Activated CD4-positive, CD25-positive, alpha-beta regulatory T cell treated with anti-CD3 and anti-CD28 coated beads, Interleukin-2, amount 50 U/mL, for 16 hours (primary cell): Measurements from ENCODE around the gene KCNQ4.

Experiments
- DNase-seq: peaks from one replicate; pipeline ENCODE4 v3.0.0-alpha.2; 2020; ENCODE audit warnings: low read depth, low spot score

The KCNQ4 gene

GRCh38 chr1:40755067-40755466, 28.5 kb upstream of the KCNQ4 start:
- DNase-seq, result no peak

DNA sequence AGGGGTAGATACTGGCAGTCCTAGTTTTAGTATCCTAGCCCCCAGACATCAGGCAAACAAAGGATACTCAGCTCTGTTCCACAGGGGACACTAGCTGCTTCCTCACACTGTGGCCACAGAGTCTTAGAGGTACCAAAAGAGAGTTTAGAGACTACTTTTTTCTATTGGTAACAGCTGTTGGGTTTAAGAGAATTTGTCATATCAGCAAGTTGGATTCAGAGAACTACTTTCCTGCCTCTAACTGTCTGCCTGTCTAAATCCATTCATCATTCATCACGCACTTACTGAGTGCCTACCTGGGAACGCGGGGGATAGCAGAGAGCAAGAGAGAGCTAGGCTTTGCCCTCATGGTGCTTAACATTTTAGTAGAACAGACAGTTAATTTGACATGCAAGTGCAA, 27.1 kb upstream of the KCNQ4 start:
- no peak for DNase-seq

- no peak for DNase-seq
Observed at GRCh38 chr1:40757084-40757483, 26.5 kb upstream of the KCNQ4 start.

GRCh38 chr1:40758004-40758403, 25.6 kb upstream of the KCNQ4 start:
- DNase-seq, result no peak

DNA sequence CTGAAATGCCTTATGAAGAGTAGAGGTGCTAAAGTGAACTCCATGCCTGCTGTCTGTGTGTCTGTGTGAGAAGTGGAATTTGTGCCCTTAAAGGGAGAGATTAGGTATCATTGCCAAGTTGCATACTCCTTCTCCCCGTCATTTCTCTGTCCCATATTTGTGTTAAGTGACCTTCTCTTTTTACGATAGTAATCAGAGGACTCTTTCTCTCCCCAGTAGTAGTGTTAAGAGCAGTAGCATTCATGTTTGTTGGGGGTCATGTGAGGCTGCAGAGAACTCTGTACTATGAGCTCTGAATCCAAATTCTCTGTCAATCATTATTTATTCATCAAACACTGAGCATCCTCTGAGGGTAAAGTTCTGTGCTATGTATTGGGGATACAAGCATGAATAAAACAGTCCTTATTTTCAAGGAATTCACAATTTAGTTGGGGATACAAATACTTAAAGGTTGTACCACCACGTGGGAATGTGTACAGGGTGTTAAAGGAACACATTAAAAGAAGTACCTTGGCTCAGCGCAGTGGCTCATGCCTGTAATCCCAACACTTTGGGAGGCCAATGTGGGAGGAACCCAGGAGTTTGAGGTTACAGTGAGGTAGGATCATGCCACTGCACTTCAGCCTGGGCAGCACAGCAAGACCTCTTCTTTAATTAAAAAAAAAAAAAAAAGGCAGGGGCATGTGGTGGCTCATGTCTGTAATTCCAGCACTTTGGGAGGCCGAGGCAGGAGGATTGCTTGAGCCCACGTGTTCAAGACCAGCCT, 24.8 kb upstream of the KCNQ4 start:
- no peak for DNase-seq

- DNase-seq, result no peak
Observed at GRCh38 chr1:40760984-40761383, 22.6 kb upstream of the KCNQ4 start.

DNA sequence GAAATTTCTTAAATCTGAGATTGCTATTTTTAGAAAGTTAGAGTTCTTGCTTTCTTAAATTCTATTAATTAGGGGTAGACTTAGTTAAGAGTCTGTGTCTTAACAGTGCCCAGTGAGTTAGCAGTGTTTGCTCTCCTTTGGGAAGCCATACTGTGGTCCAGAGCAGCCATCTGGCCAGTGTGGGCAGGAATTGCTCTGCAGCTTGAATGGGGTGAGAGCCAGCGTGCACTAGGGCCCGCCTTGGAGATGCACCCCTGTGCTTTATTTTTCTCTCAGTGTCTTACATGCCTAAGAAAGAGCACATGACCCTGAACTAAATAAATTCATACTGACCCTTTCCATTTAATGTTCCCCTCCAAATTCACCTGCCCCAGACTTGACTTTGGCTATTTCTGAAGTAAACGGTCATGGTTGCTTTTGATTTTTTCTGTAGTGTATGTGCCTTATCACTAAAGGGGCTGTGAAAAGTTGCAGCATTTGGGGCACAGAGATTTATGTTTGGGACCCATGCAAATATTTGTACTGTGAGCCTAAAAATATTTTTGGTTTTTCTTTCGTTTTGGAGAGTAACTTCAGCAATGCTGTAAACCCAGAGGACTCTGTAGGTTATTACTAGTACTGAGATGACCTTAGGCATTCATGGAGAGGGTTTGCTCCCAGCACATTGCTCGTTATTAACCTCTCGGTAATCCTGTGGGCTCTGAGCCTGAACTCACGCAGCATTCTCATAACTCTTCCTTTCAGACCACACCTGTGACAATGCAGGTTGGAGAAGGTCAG, 21.3 kb upstream of the KCNQ4 start:
- DNase-seq, result no peak

GRCh38 chr1:40763742-40764532, 19.6 kb upstream of the KCNQ4 start:
- DNase-seq, result no peak

DNA sequence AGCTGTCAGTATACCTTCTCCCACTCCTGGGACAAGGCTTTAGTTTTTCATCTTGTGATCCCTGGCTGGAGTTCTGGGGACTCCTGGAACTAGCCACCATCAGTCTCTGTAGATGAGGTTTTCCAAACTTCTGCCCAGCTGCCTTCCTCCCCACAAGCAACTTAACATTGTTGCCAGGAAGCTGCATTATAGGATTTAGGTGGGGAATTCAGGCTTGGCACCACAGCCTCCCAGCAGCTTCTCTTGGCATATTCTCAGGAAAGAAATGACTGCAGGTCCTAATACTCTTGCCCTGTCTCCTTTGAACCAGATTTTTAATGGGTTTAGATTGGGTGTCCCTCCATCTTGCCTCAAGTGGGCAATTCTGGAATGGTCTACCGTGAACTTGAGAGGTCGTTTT, 18.6 kb upstream of the KCNQ4 start:
- DNase-seq, result no peak

GRCh38 chr1:40766017-40766416, 17.6 kb upstream of the KCNQ4 start:
- no peak for DNase-seq

DNA sequence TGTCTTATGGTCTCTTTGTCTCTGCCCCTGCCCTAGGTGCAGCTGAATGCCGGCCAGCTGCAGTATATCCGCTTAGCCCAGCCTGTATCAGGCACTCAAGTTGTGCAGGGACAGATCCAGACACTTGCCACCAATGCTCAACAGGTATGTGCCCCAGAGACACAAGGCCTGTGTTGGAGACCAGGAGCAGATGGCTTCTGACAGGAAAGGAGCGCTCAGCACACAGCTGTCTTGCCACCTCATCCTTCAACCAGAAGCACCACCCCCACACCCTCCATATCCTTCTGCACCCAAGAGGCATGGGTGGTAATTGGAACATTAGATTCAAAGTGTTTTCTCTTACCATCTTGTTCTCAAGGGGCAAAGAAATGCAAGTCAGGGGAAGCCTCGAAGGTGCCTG, 17.0 kb upstream of the KCNQ4 start:
- DNase-seq, result no peak

DNA sequence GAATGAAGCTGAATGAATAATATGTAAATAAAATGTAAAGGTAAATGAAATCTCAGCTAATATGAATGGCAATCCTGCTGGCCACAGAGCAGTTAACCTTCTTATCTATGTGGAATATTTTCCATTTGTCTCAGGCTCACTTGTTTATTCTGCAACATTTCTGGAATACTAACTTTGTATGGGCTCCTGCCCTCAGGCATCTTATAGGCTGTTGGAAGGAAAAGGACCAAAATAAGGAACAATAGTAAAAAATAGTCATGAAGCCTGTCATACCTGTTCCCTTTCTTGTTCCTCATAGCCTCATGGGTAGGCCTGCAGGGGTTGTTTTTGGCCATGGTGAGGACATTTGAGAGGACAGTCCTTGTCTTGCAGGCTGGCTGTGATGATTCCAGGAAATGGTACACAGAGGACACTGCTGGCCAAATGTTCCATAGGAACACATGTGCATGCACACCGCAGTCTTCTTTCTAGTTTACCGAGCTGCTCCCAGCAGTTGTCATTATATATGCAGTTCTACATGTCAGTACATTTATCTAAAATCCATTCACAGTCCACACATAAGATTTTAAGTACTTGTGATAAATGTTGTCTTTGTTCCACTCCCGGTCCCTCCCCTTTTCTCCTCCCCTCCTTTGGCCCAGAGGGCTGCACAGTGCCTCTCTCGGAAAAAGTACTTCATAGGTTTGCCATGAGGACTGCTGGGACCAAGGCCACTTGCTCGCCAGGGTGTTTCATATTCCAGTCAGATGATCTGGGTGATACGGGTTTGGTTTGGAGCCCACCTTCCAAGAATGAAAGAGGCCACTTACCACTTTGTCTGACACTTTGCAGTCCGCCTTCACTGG, 15.2 kb upstream of the KCNQ4 start:
- DNase-seq, result no peak

- no peak for DNase-seq
Observed at GRCh38 chr1:40769815-40770214, 13.8 kb upstream of the KCNQ4 start.

DNA sequence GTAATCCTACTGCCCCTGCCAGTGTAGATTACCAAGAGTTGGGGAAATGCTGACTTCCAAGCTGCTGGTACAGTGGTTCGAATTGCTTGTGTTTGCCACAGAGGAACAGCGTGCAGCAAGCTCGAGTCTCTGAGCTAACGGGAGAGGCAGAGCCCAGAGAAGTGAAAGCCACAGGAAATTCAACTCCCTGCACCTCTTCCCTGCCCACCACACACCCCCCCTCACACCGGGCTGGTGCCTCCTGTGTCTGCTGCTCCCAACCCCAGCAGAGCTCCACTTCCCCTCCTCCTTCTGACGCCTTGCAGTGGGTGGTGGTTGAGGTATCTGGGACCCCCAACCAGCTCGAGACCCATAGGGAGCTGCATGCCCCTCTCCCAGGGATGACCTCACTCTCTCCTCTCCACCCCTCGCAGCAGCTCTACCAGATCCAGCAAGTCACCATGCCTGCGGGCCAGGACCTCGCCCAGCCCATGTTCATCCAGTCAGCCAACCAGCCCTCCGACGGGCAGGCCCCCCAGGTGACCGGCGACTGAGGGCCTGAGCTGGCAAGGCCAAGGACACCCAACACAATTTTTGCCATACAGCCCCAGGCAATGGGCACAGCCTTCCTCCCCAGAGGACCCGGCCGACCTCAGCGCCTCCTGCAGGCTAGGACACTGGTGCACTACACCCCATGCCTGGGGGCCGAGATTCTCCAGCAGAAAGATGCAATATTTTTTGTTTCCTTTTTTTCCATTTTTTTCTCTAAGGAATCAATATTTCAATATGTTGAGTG, 13.1 kb upstream of the KCNQ4 start:
- no peak for DNase-seq

- no peak for DNase-seq
Observed at GRCh38 chr1:40772146-40772955, 11.2 kb upstream of the KCNQ4 start.

- DNase-seq, result no peak
Observed at GRCh38 chr1:40773748-40774265, 9.8 kb upstream of the KCNQ4 start.

DNA sequence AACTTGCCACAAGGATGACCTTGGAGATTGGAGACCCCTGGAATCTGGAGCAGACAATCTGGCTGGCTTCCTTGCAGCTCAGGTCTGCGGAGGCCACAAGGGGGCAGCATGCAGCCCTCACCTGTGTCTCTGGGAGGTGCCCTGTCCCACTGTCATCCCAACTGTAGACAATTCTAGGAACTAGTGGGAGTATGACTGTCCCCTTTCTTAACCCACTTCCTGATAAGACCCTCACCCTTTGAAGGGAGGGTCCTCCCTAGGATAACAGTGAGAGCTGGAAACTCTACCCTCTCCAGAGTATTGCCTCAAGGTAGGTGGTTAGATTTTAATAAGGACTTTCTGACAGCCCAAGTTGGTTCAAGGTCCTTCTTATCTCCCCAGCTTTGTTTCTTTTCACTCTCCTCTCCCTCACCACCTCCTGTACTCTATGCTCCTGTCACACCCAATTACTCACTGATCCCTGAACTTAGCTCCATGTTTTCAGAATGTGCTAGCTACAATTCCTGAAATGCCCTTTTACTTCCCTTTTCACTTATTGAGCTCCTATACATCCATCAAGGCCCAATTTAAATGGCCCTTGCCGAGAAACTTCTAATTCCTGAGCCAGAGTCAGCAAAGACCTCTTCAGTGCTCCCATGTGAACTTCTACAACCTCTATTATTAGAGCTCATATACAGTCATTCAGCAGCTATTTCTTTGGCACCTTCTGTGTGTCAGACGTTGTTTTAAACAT, 9.2 kb upstream of the KCNQ4 start:
- peak; percentile 39 for DNase-seq

DNA sequence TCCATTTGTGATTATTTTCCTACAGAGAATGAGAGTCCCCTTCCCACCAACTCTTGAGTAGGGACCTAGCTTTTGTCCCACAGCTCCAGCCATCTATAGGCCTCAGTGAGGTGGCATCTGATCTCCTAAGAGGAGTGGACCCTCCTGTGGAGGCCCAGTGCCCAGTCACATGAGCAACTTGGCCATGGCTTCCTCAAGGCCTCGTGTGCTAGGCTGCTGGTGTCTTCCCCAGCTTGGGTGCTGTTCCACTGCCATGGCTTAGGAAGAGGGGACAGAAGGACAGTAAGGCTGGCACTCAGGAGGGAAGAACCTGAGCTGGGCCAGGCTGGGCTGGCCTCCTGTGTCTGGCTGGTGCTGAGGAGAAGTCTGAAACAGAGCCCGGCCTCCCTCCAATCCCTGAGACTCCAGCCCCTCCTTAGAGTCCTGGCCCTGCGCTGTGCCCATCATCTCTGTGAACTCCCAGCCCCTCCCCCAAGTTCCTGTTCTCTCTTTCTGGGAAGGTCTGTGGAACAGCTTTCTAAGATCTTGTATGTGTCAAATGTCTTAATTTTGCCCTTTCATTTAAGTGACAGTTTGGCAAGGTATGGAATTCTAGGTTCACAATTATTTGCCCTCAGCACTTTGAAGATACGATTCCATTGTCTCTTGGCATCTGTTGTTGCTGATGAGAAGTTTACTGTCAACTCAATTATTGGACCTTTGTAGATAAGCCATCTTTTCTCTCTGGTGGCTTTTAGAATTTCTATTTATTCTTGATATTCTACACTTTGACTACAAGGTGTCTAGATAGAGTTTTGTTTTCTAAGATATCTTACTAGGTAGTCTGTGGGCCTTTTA, 7.1 kb upstream of the KCNQ4 start:
- no peak for DNase-seq
